GM12891 (cell line): ENCODE data around the gene TBC1D22A.
"Not testable (repeated sequence)": the region's sequence is repeated elsewhere in the genome, so short reads cannot be mapped to it uniquely, and the experiment has no call there.

Source experiments
- POLR2A ChIP-seq: IDR thresholded peaks from 2 replicates; pipeline ENCODE4 v1.6.1; 2011; ENCODE audit warnings: low read depth, low read length, control low read depth
- POU2F2 ChIP-seq: IDR thresholded peaks from 2 replicates; pipeline ENCODE4 v1.6.1; 2011; ENCODE audit warnings: low read depth, mild to moderate bottlenecking, control low read depth, low read length, moderate library complexity

- not testable (repeated sequence) for TF ChIP-seq POLR2A, POU2F2
Measured at GRCh38 chr22:47170511-47171440, 408.3 kb downstream of the TBC1D22A start.
